GM12878 (cell line): ENCODE results near the gene ABCB9. TPM values are rescaled to one million over a fixed set of nuclear protein-coding genes. Genes with fewer than 3 reads are reported as not detected.

Experiments
- ATAC-seq: fragments of 200-7000 bp; cut with Tn5 transposase; 3 replicates; pipeline ENCODE4 v1.9.1; 2020; ENCODE audit warnings: mild to moderate bottlenecking, moderate library complexity
- BruUV-seq: library from RNA; stranded (reverse); fragments of 400-500 nt; replicated peaks from 2 replicates; lab custom pipeline; 2021; lab: Mats Ljungman, UMichigan
- CTCF ChIA-PET: fragments of 300-600 bp; sonication (Branson Sonifier 250); formaldehyde crosslinking; extraction: SDS; loops from one replicate; lab custom pipeline; 2021; ENCODE audit warnings: inconsistent platforms; lab: Yijun Ruan, JAX
- POLR2A ChIA-PET: fragments of 350-600 bp; formaldehyde crosslinking; extraction: SDS; loops from one replicate; lab custom pipeline; 2021; ENCODE audit warnings: inconsistent platforms; lab: Charles Lee
- RAD21 ChIA-PET: fragments of 300-600 bp; sonication (Branson Sonifier 250); formaldehyde crosslinking; loops from one replicate; lab custom pipeline; 2023; ENCODE audit warnings: antibody characterized with exemption; ENCODE audit not compliant: unreplicated experiment; lab: Charles Lee
- SMC1A ChIA-PET: fragments of 300-600 bp; sonication (Branson Sonifier 250); formaldehyde crosslinking; loops from one replicate; lab custom pipeline; 2023; ENCODE audit not compliant: unreplicated experiment, uncharacterized antibody; lab: Charles Lee
- DNase-seq: peaks from one replicate; pipeline ENCODE4 v3.0.0-alpha.2; 2011; ENCODE audit warnings: low read depth, low spot score
- FAIRE-seq: peaks from 3 replicates; lab custom pipeline; 2011; peaks lifted over from hg19 to GRCh38; lab: Jason Lieb, UNC
- H2AFZ ChIP-seq: 2 replicates; pipeline ENCODE4 v1.6.0; 2011; ENCODE audit warnings: low read depth, low read length, control low read depth; ENCODE audit not compliant: control insufficient read depth
- H3K27ac ChIP-seq: 2 replicates; pipeline ENCODE4 v1.5.1; 2011; ENCODE audit warnings: control low read depth; ENCODE audit not compliant: control insufficient read depth, insufficient read depth
- H3K27me3 ChIP-seq, 2 experiments: replicated peaks in 1 of 2; 2 replicates each; pipeline versions ENCODE4 v1.6.0 to v1.6.1; 2011; ENCODE audit warnings: low read length in 1 of 2; ENCODE audit not compliant: control insufficient read depth in 2 of 2, insufficient read depth in 2 of 2
- H3K36me3 ChIP-seq, 2 experiments: 2 replicates each; pipeline ENCODE4 v1.5.1; 2011; ENCODE audit warnings: low read length in 1 of 2; ENCODE audit not compliant: control insufficient read depth in 2 of 2, insufficient read depth in 2 of 2
- H3K4me1 ChIP-seq: 2 replicates; pipeline ENCODE4 v1.6.1; 2011; ENCODE audit warnings: mild to moderate bottlenecking, low read length, moderate library complexity, mixed read lengths; ENCODE audit not compliant: control insufficient read depth, insufficient read depth
- H3K4me2 ChIP-seq: 2 replicates; pipeline ENCODE4 v1.6.0; 2011; ENCODE audit warnings: control low read depth; ENCODE audit not compliant: control insufficient read depth, insufficient read depth
- H3K4me3 ChIP-seq: fragments of 200-600 bp; sonication (generic); 2 replicates; pipeline ENCODE4 v1.5.1; 2016
- H3K79me2 ChIP-seq: 2 replicates; pipeline ENCODE4 v1.6.0; 2011; ENCODE audit warnings: low read length; ENCODE audit not compliant: control insufficient read depth, insufficient read depth
- H3K9ac ChIP-seq: 2 replicates; pipeline ENCODE4 v1.8.0; 2011; ENCODE audit warnings: low read length, control low read depth, mixed read lengths; ENCODE audit not compliant: control insufficient read depth, insufficient read depth
- H3K9me3 ChIP-seq: replicated peaks from 3 replicates; pipeline ENCODE4 v1.5.1; 2011; ENCODE audit warnings: mild to moderate bottlenecking, low read length; ENCODE audit not compliant: control insufficient read depth, insufficient read depth
- H4K20me1 ChIP-seq: 2 replicates; pipeline ENCODE4 v1.6.0; 2011; ENCODE audit not compliant: control insufficient read depth, insufficient read depth
- BCL11A ChIP-seq: IDR thresholded peaks from 2 replicates; pipeline ENCODE4 v1.6.1; 2011; ENCODE audit warnings: low read depth, low read length
- HCFC1 ChIP-seq: fragments of 150-350 bp; IDR thresholded peaks from 2 replicates; pipeline ENCODE4 v1.6.1; 2014; ENCODE audit warnings: low read length
- HDAC2 ChIP-seq: fragments of 200-600 bp; sonication (generic); IDR thresholded peaks from 2 replicates; pipeline ENCODE4 v1.6.1; 2017
- HDAC6 ChIP-seq: fragments of 200-600 bp; sonication (generic); IDR thresholded peaks from one replicate; pipeline ENCODE4 v1.8.0; 2017; ENCODE audit warnings: antibody characterized with exemption; ENCODE audit not compliant: unreplicated experiment
- HDGF ChIP-seq: fragments of 450-650 bp; IDR thresholded peaks from 2 replicates; pipeline ENCODE4 v1.6.1; 2016; ENCODE audit warnings: antibody characterized with exemption
- JUND ChIP-seq: IDR thresholded peaks from 2 replicates; pipeline ENCODE4 v1.6.1; 2012; ENCODE audit warnings: low read depth, mild to moderate bottlenecking, low read length, improper control_type of control experiment, moderate library complexity
- KAT2A ChIP-seq: conservative IDR thresholded peaks from 2 replicates; pipeline ENCODE4 v1.6.1; 2011; ENCODE audit warnings: low read depth, low read length; ENCODE audit not compliant: control insufficient read depth
- MYB ChIP-seq: fragments of 150-350 bp; IDR thresholded peaks from 2 replicates; pipeline ENCODE4 v1.6.1; 2014; ENCODE audit warnings: mild to moderate bottlenecking, low read depth, low read length, borderline replicate concordance
- NFYA ChIP-seq: IDR thresholded peaks from 2 replicates; pipeline ENCODE4 v1.6.1; 2011; ENCODE audit warnings: low read depth, mild to moderate bottlenecking, low read length, improper control_type of control experiment, borderline replicate concordance
- NR2F1 ChIP-seq: fragments of 450-650 bp; conservative IDR thresholded peaks from 2 replicates; pipeline ENCODE4 v1.6.1; 2017; ENCODE audit warnings: mild to moderate bottlenecking
- TARDBP ChIP-seq: IDR thresholded peaks from 2 replicates; pipeline ENCODE4 v1.6.1; 2016; ENCODE audit warnings: borderline replicate concordance
- TBL1XR1 ChIP-seq: IDR thresholded peaks from 2 replicates; pipeline ENCODE4 v1.6.1; 2012; ENCODE audit warnings: low read depth, low read length, improper control_type of control experiment
- YY1 ChIP-seq: IDR thresholded peaks from 2 replicates; pipeline ENCODE4 v1.6.1; 2011; ENCODE audit warnings: low read depth, mild to moderate bottlenecking, low read length
- ZNF207 ChIP-seq: fragments of 450-650 bp; IDR thresholded peaks from 2 replicates; pipeline ENCODE4 v1.6.1; 2014; ENCODE audit warnings: antibody characterized with exemption, mild to moderate bottlenecking, borderline replicate concordance
- WGBS: methylation state at CpG from one replicate; pipeline ENCODE4 v1.1.6; 2016; ENCODE audit warnings: low lambda C conversion rate; ENCODE audit not compliant: insufficient replicate concordance, insufficient coverage; ENCODE audit errors: missing lambda C conversion rate; 5-methylcytosine and 5-hydroxymethylcytosine counted together
- in situ Hi-C: fragments of 300-500 bp; cut with MboI; formaldehyde crosslinking; loops from 9 replicates; pipeline ENCODE4 v1.14.3; 2018; ENCODE audit warnings: mixed read lengths
- intact Hi-C: fragments of 100-400 bp; cut with micrococcal nuclease; formaldehyde crosslinking; loops from one replicate; pipeline ENCODE4 v1.14.2; 2022; ENCODE audit not compliant: unreplicated experiment
- polyA plus RNA-seq, 11 experiments: library from polyadenylated mRNA; depleted of rRNA in 4 of 11; unstranded in 6 of 11; stranded (reverse) in 5 of 11; fragments of >200 nt; fragmentation: Nextera tagmentation in 4 of 11; fragmentation: Illumina TruSeq in 1 of 11; extraction: Ambion mirVana in 4 of 11; extraction: Trizol in 1 of 11; gene quantifications; 1 replicate in 1 of 11; 2 replicates in 10 of 11; pipeline versions ENCODE4 v1.2.1 to v1.2.3, GENCODE V29; 2011 to 2016; ENCODE audit warnings: inconsistent platforms in 2 of 11, missing spikeins in 2 of 11, low read depth in 1 of 11
- total RNA-seq, 4 experiments: library from RNA; depleted of rRNA in 3 of 4; stranded (reverse); fragments of >200 nt in 3 of 4; fragmentation: Illumina TruSeq in 1 of 4; extraction: Trizol in 1 of 4; gene quantifications; 2 replicates each; pipeline versions ENCODE4 v1.2.1 to v1.2.3, GENCODE V29; 2013 to 2021
- TF ChIP-seq, protein P1 (sequence below): fragments of 450-650 bp; IDR thresholded peaks from 2 replicates; pipeline ENCODE4 v1.6.1; 2016; ENCODE audit warnings: mild to moderate bottlenecking
- TF ChIP-seq, protein P2 (sequence below): fragments of 450-650 bp; IDR thresholded peaks from 2 replicates; pipeline ENCODE4 v1.6.1; 2017; ENCODE audit warnings: mild to moderate bottlenecking
- TF ChIP-seq, protein P3 (sequence below): IDR thresholded peaks from 2 replicates; pipeline ENCODE4 v1.6.1; 2012; ENCODE audit warnings: mild to moderate bottlenecking, low read depth, low read length
- TF ChIP-seq, protein P4 (sequence below): fragments of 450-650 bp; IDR thresholded peaks from 2 replicates; pipeline ENCODE4 v1.6.1; 2017; ENCODE audit warnings: low read depth, mild to moderate bottlenecking, moderate library complexity

Gene ABCB9
- total and polyA plus RNA-seq, 10 of the 15 experiments (the other 5 are each of a cell fraction or from before 2014, with no cell fraction given): 0.37 to 4.9 (median 3.1) TPM

DNA sequence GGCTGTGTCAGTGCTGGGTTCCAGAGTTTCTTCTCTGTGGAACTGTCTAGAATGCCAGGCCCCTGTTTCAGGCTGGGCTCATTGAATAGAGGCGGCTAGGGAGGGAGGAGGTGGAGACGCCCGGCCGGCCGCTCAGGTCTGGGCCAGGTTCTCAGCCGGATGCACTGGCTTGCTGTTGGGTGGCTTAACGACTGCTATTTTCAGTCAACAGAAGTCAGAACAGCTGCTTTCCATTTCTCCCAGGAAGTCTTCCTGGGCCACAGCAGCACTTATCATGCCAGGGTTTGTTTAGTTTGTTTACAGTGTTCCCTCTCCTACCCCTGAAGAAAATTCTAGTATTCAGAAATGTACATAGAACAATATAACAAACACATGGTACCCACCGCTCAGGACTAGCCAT, 44.3 kb downstream of the ABCB9 start:
- CTCF ChIA-PET: no interaction called here
- Histone ChIP-seq H3K9ac (no peak overlapping the region), H3K27me3 (no peaks in the 10 kb centered on the region), H3K4me3 (no peak overlapping the region), H3K36me3 (no peaks in the 10 kb centered on the region), H3K4me1 (peaks cover 12% of the 10 kb centered on the region), H3K9me3 (no peaks in the 10 kb centered on the region; the same call in 2 of the 3 replicates), H2AFZ (no peak overlapping the region), H4K20me1 (no peaks in the 10 kb centered on the region), H3K4me2 (no peak overlapping the region), H3K27ac (no peak overlapping the region), H3K79me2 (no peaks in the 10 kb centered on the region)
- in situ Hi-C loops: no loop called here
- DNase-seq: no peak
- FAIRE-seq: no peak
- WGBS: 69% methylated on average over 8 of the region's 8 CpGs
- no peak for TF ChIP-seq YY1
- TF ChIP-seq MYB: no peak
- no peak for TF ChIP-seq KAT2A
- TF ChIP-seq HDAC6: no peak
- TF ChIP-seq BCL11A: no peak
- TF ChIP-seq, protein P1, sequence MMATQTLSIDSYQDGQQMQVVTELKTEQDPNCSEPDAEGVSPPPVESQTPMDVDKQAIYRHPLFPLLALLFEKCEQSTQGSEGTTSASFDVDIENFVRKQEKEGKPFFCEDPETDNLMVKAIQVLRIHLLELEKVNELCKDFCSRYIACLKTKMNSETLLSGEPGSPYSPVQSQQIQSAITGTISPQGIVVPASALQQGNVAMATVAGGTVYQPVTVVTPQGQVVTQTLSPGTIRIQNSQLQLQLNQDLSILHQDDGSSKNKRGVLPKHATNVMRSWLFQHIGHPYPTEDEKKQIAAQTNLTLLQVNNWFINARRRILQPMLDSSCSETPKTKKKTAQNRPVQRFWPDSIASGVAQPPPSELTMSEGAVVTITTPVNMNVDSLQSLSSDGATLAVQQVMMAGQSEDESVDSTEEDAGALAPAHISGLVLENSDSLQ: no peak
- no peak for TF ChIP-seq ZNF207
- TF ChIP-seq JUND: no peak
- TF ChIP-seq HCFC1: no peak
- TF ChIP-seq TBL1XR1: no peak
- no peak for TF ChIP-seq HDGF
- no peak for TF ChIP-seq HDAC2
- TF ChIP-seq NR2F1: no peak
- TF ChIP-seq, protein P2, sequence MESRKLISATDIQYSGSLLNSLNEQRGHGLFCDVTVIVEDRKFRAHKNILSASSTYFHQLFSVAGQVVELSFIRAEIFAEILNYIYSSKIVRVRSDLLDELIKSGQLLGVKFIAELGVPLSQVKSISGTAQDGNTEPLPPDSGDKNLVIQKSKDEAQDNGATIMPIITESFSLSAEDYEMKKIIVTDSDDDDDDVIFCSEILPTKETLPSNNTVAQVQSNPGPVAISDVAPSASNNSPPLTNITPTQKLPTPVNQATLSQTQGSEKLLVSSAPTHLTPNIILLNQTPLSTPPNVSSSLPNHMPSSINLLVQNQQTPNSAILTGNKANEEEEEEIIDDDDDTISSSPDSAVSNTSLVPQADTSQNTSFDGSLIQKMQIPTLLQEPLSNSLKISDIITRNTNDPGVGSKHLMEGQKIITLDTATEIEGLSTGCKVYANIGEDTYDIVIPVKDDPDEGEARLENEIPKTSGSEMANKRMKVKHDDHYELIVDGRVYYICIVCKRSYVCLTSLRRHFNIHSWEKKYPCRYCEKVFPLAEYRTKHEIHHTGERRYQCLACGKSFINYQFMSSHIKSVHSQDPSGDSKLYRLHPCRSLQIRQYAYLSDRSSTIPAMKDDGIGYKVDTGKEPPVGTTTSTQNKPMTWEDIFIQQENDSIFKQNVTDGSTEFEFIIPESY: no peak
- TF ChIP-seq TARDBP: no peak
- TF ChIP-seq, protein P3, sequence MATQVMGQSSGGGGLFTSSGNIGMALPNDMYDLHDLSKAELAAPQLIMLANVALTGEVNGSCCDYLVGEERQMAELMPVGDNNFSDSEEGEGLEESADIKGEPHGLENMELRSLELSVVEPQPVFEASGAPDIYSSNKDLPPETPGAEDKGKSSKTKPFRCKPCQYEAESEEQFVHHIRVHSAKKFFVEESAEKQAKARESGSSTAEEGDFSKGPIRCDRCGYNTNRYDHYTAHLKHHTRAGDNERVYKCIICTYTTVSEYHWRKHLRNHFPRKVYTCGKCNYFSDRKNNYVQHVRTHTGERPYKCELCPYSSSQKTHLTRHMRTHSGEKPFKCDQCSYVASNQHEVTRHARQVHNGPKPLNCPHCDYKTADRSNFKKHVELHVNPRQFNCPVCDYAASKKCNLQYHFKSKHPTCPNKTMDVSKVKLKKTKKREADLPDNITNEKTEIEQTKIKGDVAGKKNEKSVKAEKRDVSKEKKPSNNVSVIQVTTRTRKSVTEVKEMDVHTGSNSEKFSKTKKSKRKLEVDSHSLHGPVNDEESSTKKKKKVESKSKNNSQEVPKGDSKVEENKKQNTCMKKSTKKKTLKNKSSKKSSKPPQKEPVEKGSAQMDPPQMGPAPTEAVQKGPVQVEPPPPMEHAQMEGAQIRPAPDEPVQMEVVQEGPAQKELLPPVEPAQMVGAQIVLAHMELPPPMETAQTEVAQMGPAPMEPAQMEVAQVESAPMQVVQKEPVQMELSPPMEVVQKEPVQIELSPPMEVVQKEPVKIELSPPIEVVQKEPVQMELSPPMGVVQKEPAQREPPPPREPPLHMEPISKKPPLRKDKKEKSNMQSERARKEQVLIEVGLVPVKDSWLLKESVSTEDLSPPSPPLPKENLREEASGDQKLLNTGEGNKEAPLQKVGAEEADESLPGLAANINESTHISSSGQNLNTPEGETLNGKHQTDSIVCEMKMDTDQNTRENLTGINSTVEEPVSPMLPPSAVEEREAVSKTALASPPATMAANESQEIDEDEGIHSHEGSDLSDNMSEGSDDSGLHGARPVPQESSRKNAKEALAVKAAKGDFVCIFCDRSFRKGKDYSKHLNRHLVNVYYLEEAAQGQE: no peak
- TF ChIP-seq NFYA: no peak
- TF ChIP-seq, protein P4, sequence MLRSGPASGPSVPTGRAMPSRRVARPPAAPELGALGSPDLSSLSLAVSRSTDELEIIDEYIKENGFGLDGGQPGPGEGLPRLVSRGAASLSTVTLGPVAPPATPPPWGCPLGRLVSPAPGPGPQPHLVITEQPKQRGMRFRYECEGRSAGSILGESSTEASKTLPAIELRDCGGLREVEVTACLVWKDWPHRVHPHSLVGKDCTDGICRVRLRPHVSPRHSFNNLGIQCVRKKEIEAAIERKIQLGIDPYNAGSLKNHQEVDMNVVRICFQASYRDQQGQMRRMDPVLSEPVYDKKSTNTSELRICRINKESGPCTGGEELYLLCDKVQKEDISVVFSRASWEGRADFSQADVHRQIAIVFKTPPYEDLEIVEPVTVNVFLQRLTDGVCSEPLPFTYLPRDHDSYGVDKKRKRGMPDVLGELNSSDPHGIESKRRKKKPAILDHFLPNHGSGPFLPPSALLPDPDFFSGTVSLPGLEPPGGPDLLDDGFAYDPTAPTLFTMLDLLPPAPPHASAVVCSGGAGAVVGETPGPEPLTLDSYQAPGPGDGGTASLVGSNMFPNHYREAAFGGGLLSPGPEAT: no peak
- TF ChIP-seq, all 136 proteins: peak for 0
- POLR2A ChIA-PET: interaction anchor here (1.3 kb wide), 1 partner anchor 42 kb away, joined by 3 read pairs; no protein-coding TSS in a partner anchor
- ATAC-seq: no peak
- intact Hi-C loops: no loop called here
- RAD21 ChIA-PET: no interaction called here
- SMC1A ChIA-PET: interaction anchor here (0.9 kb wide), 1 partner anchor 35 kb away, joined by 3 read pairs; no protein-coding TSS in a partner anchor
- BruUV-seq: no TSS peak
